Measurements from ENCODE around the gene MAT1A. TPM values are rescaled to one million over a fixed set of nuclear protein-coding genes. Genes with fewer than 3 reads are reported as not detected.

The MAT1A gene
- total RNA-seq, 2 donors from 2014 or later: not detected

GRCh38 chr10:80296942-80297341, 7.5 kb upstream of the MAT1A start:
- ATAC-seq (replicated peaks): no peak
- Mint-ChIP-seq H3K4me1 (no peaks in the 10 kb centered on the region), H3K4me3 (no peak overlapping the region), H3K27ac (no peak overlapping the region), H3K36me3 (ENCODE audit: low read depth) (no peaks in the 10 kb centered on the region), H3K27me3 (peaks cover 16% of the 10 kb centered on the region), H3K9me3 (peaks cover 9% of the 10 kb centered on the region)

- Mint-ChIP-seq H3K27me3 (peaks cover 22% of the 10 kb centered on the region), H3K9me3 (peaks cover 5% of the 10 kb centered on the region), H3K27ac (no peak overlapping the region), H3K36me3 (ENCODE audit: low read depth) (no peaks in the 10 kb centered on the region), H3K4me3 (no peak overlapping the region), H3K4me1 (no peaks in the 10 kb centered on the region)
- ATAC-seq (replicated peaks): no peak
Observed at GRCh38 chr10:80292607-80293239, 3.3 kb upstream of the MAT1A start.

GRCh38 chr10:80290474-80291220, 1.2 kb upstream of the MAT1A start:
- Mint-ChIP-seq H3K4me1 (no peaks in the 10 kb centered on the region), H3K36me3 (ENCODE audit: low read depth) (no peaks in the 10 kb centered on the region), H3K9me3 (no peaks in the 10 kb centered on the region), H3K27ac (no peak overlapping the region), H3K4me3 (no peak overlapping the region), H3K27me3 (peaks cover 27% of the 10 kb centered on the region)
- no peak for ATAC-seq (replicated peaks)

GRCh38 chr10:80288849-80289248, 609 bp downstream of the MAT1A start:
- Mint-ChIP-seq H3K27me3 (peaks cover 21% of the 10 kb centered on the region), H3K9me3 (no peaks in the 10 kb centered on the region), H3K36me3 (ENCODE audit: low read depth) (no peaks in the 10 kb centered on the region), H3K4me1 (no peaks in the 10 kb centered on the region), H3K4me3 (no peak overlapping the region), H3K27ac (no peak overlapping the region)
- no peak for ATAC-seq (replicated peaks)

- Mint-ChIP-seq H3K27ac (no peak overlapping the region), H3K4me1 (no peaks in the 10 kb centered on the region), H3K27me3 (peaks cover 8% of the 10 kb centered on the region), H3K9me3 (no peaks in the 10 kb centered on the region), H3K4me3 (no peak overlapping the region), H3K36me3 (ENCODE audit: low read depth) (no peaks in the 10 kb centered on the region)
- no peak for ATAC-seq (replicated peaks)
Observed at GRCh38 chr10:80284522-80284921, 4.9 kb downstream of the MAT1A start.

- H3K27ac Mint-ChIP-seq: no peak overlapping the region
- H3K27me3 Mint-ChIP-seq: peaks cover 5% of the 10 kb centered on the region
- no peak overlapping the region for H3K4me3 Mint-ChIP-seq
- no peaks in the 10 kb centered on the region for H3K4me1 Mint-ChIP-seq
- no peaks in the 10 kb centered on the region for H3K36me3 Mint-ChIP-seq (ENCODE audit: low read depth)
- no peak for ATAC-seq (replicated peaks)
- no peaks in the 10 kb centered on the region for H3K9me3 Mint-ChIP-seq
Observed at GRCh38 chr10:80283536-80284199, 5.8 kb downstream of the MAT1A start.

- no peaks in the 10 kb centered on the region for H3K9me3 Mint-ChIP-seq
- no peaks in the 10 kb centered on the region for H3K4me1 Mint-ChIP-seq
- H3K27me3 Mint-ChIP-seq: peaks cover 5% of the 10 kb centered on the region
- no peak overlapping the region for H3K27ac Mint-ChIP-seq
- ATAC-seq (replicated peaks): no peak
- H3K4me3 Mint-ChIP-seq: no peak overlapping the region
- H3K36me3 Mint-ChIP-seq (ENCODE audit: low read depth): no peaks in the 10 kb centered on the region
Observed at GRCh38 chr10:80283119-80283518, 6.3 kb downstream of the MAT1A start.

GRCh38 chr10:80281784-80282765, 7.4 kb downstream of the MAT1A start:
- no peaks in the 10 kb centered on the region for H3K36me3 Mint-ChIP-seq (ENCODE audit: low read depth)
- no peaks in the 10 kb centered on the region for H3K9me3 Mint-ChIP-seq
- ATAC-seq (replicated peaks): no peak
- no peak overlapping the region for H3K27ac Mint-ChIP-seq
- H3K27me3 Mint-ChIP-seq: peaks cover 5% of the 10 kb centered on the region
- H3K4me3 Mint-ChIP-seq: no peak overlapping the region
- H3K4me1 Mint-ChIP-seq: no peaks in the 10 kb centered on the region

- no peaks in the 10 kb centered on the region for H3K36me3 Mint-ChIP-seq (ENCODE audit: low read depth)
- H3K4me3 Mint-ChIP-seq: no peak overlapping the region
- no peaks in the 10 kb centered on the region for H3K9me3 Mint-ChIP-seq
- ATAC-seq (replicated peaks): peak; percentile 5
- H3K27me3 Mint-ChIP-seq: peaks cover 3% of the 10 kb centered on the region
- H3K27ac Mint-ChIP-seq: no peak overlapping the region
- no peaks in the 10 kb centered on the region for H3K4me1 Mint-ChIP-seq
Observed at GRCh38 chr10:80281292-80281691, 8.2 kb downstream of the MAT1A start.

GRCh38 chr10:80280071-80280800, 9.2 kb downstream of the MAT1A start:
- Mint-ChIP-seq H3K27ac (no peak overlapping the region), H3K4me3 (no peak overlapping the region), H3K27me3 (no peaks in the 10 kb centered on the region), H3K36me3 (ENCODE audit: low read depth) (no peaks in the 10 kb centered on the region), H3K4me1 (no peaks in the 10 kb centered on the region), H3K9me3 (no peaks in the 10 kb centered on the region)
- no peak for ATAC-seq (replicated peaks)

GRCh38 chr10:80279146-80279545, 10.3 kb downstream of the MAT1A start:
- Mint-ChIP-seq H3K27me3 (no peaks in the 10 kb centered on the region), H3K9me3 (no peaks in the 10 kb centered on the region), H3K4me1 (no peaks in the 10 kb centered on the region), H3K27ac (no peak overlapping the region), H3K4me3 (no peak overlapping the region), H3K36me3 (ENCODE audit: low read depth) (no peaks in the 10 kb centered on the region)
- ATAC-seq (replicated peaks): no peak

GRCh38 chr10:80278480-80278879, 11.0 kb downstream of the MAT1A start:
- Mint-ChIP-seq H3K27me3 (no peaks in the 10 kb centered on the region), H3K9me3 (no peaks in the 10 kb centered on the region), H3K4me3 (no peak overlapping the region), H3K36me3 (ENCODE audit: low read depth) (no peaks in the 10 kb centered on the region), H3K4me1 (no peaks in the 10 kb centered on the region), H3K27ac (no peak overlapping the region)
- ATAC-seq (replicated peaks): no peak

- H3K9me3 Mint-ChIP-seq: no peaks in the 10 kb centered on the region
- H3K27ac Mint-ChIP-seq: no peak overlapping the region
Observed at GRCh38 chr10:80277567-80278250, 11.7 kb downstream of the MAT1A start.

More at GRCh38 chr10:80277567-80278250, 11.7 kb downstream of the MAT1A start:
- Mint-ChIP-seq H3K36me3 (ENCODE audit: low read depth) (no peaks in the 10 kb centered on the region), H3K4me1 (no peaks in the 10 kb centered on the region), H3K4me3 (no peak overlapping the region), H3K27me3 (no peaks in the 10 kb centered on the region)
- no peak for ATAC-seq (replicated peaks)

Data from activated T-helper 17 cell treated with anti-CD3 and anti-CD28 coated beads, Interleukin-2, amount 50 U/mL, for 72 hours (primary cell).